Lung microvascular endothelial cell (primary cell): ENCODE measurements around the gene NRTN. TPM values are rescaled to one million over a fixed set of nuclear protein-coding genes. Genes with fewer than 3 reads are reported as not detected.

ENCODE experiments used
- DNase-seq, 2 donors: peaks; one replicate each; pipeline versions ENCODE4 v3.0.0 to v3.0.0-alpha.2; 2010; ENCODE audit warnings: low read depth in 2 of 2
- total RNA-seq: library from RNA; depleted of rRNA; stranded (reverse); fragments of >200 nt; gene quantifications from 2 replicates; pipeline ENCODE4 v1.2.1, GENCODE V29; 2014

The NRTN gene
- total RNA-seq, 1 donor from 2014 or later, result 0.99 TPM

GRCh38 chr19:5814123-5814851, 9.4 kb downstream of the NRTN start:
- no peak for DNase-seq

GRCh38 chr19:5814852-5815246, 10.0 kb downstream of the NRTN start:
- DNase-seq, result no peak

- no peak for DNase-seq
These were observed 12.4 kb downstream of the NRTN start for GRCh38 chr19:5817218-5817617.

- DNase-seq, result no peak
These were observed 13.7 kb downstream of the NRTN start for GRCh38 chr19:5818594-5818993.

- no peak for DNase-seq
These were observed 15.9 kb downstream of the NRTN start for GRCh38 chr19:5820785-5821184.

- no peak for DNase-seq
These were observed 16.8 kb downstream of the NRTN start for GRCh38 chr19:5821521-5822180.

GRCh38 chr19:5822181-5822844, 17.4 kb downstream of the NRTN start:
- DNase-seq, result no peak

- DNase-seq, result no peak
These were observed 18.9 kb downstream of the NRTN start for GRCh38 chr19:5823579-5824281.

- DNase-seq, result no peak
These were observed 19.9 kb downstream of the NRTN start for GRCh38 chr19:5824751-5825150.

- no peak for DNase-seq
These were observed 20.3 kb downstream of the NRTN start for GRCh38 chr19:5825178-5825577.

- DNase-seq, result peak in 1 of 2 donors; percentile 19
These were observed 21.9 kb downstream of the NRTN start for GRCh38 chr19:5826531-5827341.

GRCh38 chr19:5827342-5827890, 22.5 kb downstream of the NRTN start:
- DNase-seq, result no peak

GRCh38 chr19:5827891-5828660, 23.2 kb downstream of the NRTN start:
- peak; percentile 86 to 96 for DNase-seq

GRCh38 chr19:5828661-5829566, 24.0 kb downstream of the NRTN start:
- peak in 1 of 2 donors; percentile 50 for DNase-seq

GRCh38 chr19:5829567-5830310, 24.9 kb downstream of the NRTN start:
- no peak for DNase-seq

- DNase-seq, result no peak
These were observed 26.3 kb downstream of the NRTN start for GRCh38 chr19:5831159-5831558.

GRCh38 chr19:5832061-5832460, 27.2 kb downstream of the NRTN start:
- DNase-seq, result no peak

GRCh38 chr19:5832527-5833216, 27.8 kb downstream of the NRTN start:
- DNase-seq, result no peak
